ENCODE measurements around the gene ENO1. TPM values are rescaled to one million over a fixed set of nuclear protein-coding genes. Genes with fewer than 3 reads are reported as not detected.
A peak's percentile ranks its signal among the peaks of the same experiment; 100 is the strongest.

ENO1 gene
- total and polyA plus RNA-seq, 10 of the 15 experiments (the other 5 are each of a cell fraction or from before 2014, with no cell fraction given), result 1,850 to 4,219 (median 2,331) TPM

DNA sequence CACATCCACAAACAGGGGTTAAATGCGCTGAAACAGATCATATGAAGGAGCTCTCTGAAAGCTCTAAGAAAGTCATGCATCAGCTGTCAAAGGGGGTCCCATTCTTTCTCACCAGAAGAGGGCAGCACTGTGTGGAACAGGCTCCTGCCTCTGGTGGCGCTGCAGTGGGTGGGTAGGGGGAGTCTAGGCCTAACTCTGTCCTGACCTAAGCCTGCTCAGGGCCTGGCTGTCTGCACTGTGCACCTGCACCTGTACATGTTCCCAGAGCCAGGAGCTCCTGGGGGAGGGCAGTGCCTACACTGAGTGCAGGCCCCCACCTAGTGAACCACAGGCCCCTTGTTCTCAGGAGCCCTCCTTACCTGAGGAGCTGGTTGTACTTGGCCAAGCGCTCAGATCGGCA, 16.0 kb downstream of the ENO1 start:
- ChIA-PET POLR2A (interaction anchor here (0.5 to 1.6 kb wide), 3 partner anchors 12 to 16 kb away, joined by 3 to 5 read pairs (median 4); partner anchors contain the start of gene ENO1), RAD21 (ENCODE audit: unreplicated experiment) (no interaction called here), SMC1A (ENCODE audit: uncharacterized antibody, unreplicated experiment) (interaction anchor here (6.8 kb wide), 1 partner anchor 13 kb away, joined by 31 read pairs; no protein-coding TSS in a partner anchor), CTCF (interaction anchor here (0.9 to 2.8 kb wide), 7 partner anchors 9 to 136 kb away, joined by 3 to 21 read pairs (median 6); no protein-coding TSS in a partner anchor)
- in situ Hi-C loops (cut with MboI), result no loop called here
- Histone ChIP-seq H3K9me3 (replicated peaks; ENCODE audit: control insufficient read depth, insufficient read depth, low read length) (no peaks in the 10 kb centered on the region), H3K27ac (ENCODE audit: control insufficient read depth, insufficient read depth) (no peak overlapping the region), H3K4me3 (no peak overlapping the region), H2AFZ (ENCODE audit: control insufficient read depth, low read depth, low read length) (no peak overlapping the region), H3K4me1 (ENCODE audit: control insufficient read depth, insufficient read depth, low read length) (no peaks in the 10 kb centered on the region), H3K9ac (ENCODE audit: control insufficient read depth, insufficient read depth, low read length) (no peak overlapping the region), H3K36me3 (ENCODE audit: control insufficient read depth in 2 of 2, insufficient read depth in 2 of 2, low read length in 1 of 2) (peaks cover 64% of the 10 kb centered on the region in 2 experiments), H3K27me3 (replicated peaks in 1 of 2; ENCODE audit: control insufficient read depth in 2 of 2, insufficient read depth in 2 of 2, low read length in 1 of 2) (no peaks in the 10 kb centered on the region), H3K4me2 (ENCODE audit: control insufficient read depth, insufficient read depth) (no peak overlapping the region), H3K79me2 (ENCODE audit: control insufficient read depth, insufficient read depth, low read length) (peaks cover 13% of the 10 kb centered on the region), H4K20me1 (ENCODE audit: control insufficient read depth, insufficient read depth) (peaks cover 26% of the 10 kb centered on the region)
- DNase-seq (ENCODE audit: low read depth, low spot score) (no peak), ATAC-seq (peak; percentile 48), FAIRE-seq (no peak)
- 84% methylated on average over 4 of the region's 4 CpGs for WGBS (ENCODE audit: insufficient coverage, insufficient replicate concordance, low lambda C conversion rate, missing lambda C conversion rate)
- no peak for TF ChIP-seq NRF1 (conservative IDR thresholded peaks at IDR 0.05; ENCODE audit: low read depth, low read length)
- TF ChIP-seq, protein P1, sequence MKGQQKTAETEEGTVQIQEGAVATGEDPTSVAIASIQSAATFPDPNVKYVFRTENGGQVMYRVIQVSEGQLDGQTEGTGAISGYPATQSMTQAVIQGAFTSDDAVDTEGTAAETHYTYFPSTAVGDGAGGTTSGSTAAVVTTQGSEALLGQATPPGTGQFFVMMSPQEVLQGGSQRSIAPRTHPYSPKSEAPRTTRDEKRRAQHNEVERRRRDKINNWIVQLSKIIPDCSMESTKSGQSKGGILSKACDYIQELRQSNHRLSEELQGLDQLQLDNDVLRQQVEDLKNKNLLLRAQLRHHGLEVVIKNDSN (IDR thresholded peaks at IDR 0.05; ENCODE audit: borderline replicate concordance, extremely low read length, insufficient read depth, low read depth, low read length), result no peak
- TF ChIP-seq, protein P2, sequence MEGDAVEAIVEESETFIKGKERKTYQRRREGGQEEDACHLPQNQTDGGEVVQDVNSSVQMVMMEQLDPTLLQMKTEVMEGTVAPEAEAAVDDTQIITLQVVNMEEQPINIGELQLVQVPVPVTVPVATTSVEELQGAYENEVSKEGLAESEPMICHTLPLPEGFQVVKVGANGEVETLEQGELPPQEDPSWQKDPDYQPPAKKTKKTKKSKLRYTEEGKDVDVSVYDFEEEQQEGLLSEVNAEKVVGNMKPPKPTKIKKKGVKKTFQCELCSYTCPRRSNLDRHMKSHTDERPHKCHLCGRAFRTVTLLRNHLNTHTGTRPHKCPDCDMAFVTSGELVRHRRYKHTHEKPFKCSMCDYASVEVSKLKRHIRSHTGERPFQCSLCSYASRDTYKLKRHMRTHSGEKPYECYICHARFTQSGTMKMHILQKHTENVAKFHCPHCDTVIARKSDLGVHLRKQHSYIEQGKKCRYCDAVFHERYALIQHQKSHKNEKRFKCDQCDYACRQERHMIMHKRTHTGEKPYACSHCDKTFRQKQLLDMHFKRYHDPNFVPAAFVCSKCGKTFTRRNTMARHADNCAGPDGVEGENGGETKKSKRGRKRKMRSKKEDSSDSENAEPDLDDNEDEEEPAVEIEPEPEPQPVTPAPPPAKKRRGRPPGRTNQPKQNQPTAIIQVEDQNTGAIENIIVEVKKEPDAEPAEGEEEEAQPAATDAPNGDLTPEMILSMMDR (IDR thresholded peaks at IDR 0.05 in 2 of 3, conservative IDR thresholded peaks at IDR 0.05 in 1 of 3; ENCODE audit: control insufficient read depth in 2 of 3, extremely low read depth in 1 of 3, insufficient read depth in 1 of 3, low read depth in 3 of 3, low read length in 3 of 3), result peak; percentile 19 to 58 (median 56)
- TF ChIP-seq RAD21 (IDR thresholded peaks at IDR 0.05; ENCODE audit: insufficient read depth, low read depth, low read length), result no peak
- no peak for TF ChIP-seq MYB (IDR thresholded peaks at IDR 0.05; ENCODE audit: borderline replicate concordance, low read depth, low read length)
- TF ChIP-seq FOXM1 (IDR thresholded peaks at IDR 0.05; ENCODE audit: low read depth, low read length), result no peak
- TF ChIP-seq, protein P3, sequence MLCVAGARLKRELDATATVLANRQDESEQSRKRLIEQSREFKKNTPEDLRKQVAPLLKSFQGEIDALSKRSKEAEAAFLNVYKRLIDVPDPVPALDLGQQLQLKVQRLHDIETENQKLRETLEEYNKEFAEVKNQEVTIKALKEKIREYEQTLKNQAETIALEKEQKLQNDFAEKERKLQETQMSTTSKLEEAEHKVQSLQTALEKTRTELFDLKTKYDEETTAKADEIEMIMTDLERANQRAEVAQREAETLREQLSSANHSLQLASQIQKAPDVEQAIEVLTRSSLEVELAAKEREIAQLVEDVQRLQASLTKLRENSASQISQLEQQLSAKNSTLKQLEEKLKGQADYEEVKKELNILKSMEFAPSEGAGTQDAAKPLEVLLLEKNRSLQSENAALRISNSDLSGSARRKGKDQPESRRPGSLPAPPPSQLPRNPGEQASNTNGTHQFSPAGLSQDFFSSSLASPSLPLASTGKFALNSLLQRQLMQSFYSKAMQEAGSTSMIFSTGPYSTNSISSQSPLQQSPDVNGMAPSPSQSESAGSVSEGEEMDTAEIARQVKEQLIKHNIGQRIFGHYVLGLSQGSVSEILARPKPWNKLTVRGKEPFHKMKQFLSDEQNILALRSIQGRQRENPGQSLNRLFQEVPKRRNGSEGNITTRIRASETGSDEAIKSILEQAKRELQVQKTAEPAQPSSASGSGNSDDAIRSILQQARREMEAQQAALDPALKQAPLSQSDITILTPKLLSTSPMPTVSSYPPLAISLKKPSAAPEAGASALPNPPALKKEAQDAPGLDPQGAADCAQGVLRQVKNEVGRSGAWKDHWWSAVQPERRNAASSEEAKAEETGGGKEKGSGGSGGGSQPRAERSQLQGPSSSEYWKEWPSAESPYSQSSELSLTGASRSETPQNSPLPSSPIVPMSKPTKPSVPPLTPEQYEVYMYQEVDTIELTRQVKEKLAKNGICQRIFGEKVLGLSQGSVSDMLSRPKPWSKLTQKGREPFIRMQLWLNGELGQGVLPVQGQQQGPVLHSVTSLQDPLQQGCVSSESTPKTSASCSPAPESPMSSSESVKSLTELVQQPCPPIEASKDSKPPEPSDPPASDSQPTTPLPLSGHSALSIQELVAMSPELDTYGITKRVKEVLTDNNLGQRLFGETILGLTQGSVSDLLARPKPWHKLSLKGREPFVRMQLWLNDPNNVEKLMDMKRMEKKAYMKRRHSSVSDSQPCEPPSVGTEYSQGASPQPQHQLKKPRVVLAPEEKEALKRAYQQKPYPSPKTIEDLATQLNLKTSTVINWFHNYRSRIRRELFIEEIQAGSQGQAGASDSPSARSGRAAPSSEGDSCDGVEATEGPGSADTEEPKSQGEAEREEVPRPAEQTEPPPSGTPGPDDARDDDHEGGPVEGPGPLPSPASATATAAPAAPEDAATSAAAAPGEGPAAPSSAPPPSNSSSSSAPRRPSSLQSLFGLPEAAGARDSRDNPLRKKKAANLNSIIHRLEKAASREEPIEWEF (IDR thresholded peaks at IDR 0.05; ENCODE audit: insufficient replicate concordance, low read depth, low read length), result no peak
- no peak for TF ChIP-seq RUNX3 (IDR thresholded peaks at IDR 0.05; ENCODE audit: low read length)
- TF ChIP-seq TCF7 (IDR thresholded peaks at IDR 0.05; ENCODE audit: borderline replicate concordance), result no peak
- no peak for TF ChIP-seq HDAC2 (IDR thresholded peaks at IDR 0.05)
- TF ChIP-seq RFX5 (IDR thresholded peaks at IDR 0.05; ENCODE audit: low read depth, low read length), result no peak
- TF ChIP-seq TAF1 (IDR thresholded peaks at IDR 0.05; ENCODE audit: borderline replicate concordance, low read depth, low read length), result no peak
- 0 out of 2 replicates have a peak, but pooled peaks have one; percentile 41 for TF ChIP-seq POLR2A (IDR thresholded peaks at IDR 0.05; ENCODE audit: low read depth, low read length)
- TF ChIP-seq POLR2AphosphoS5 (IDR thresholded peaks at IDR 0.05; ENCODE audit: low read length), result 0 out of 2 replicates have a peak, but pooled peaks have one; percentile 13
- no peak for TF ChIP-seq NBN (IDR thresholded peaks at IDR 0.05)
- no peak for TF ChIP-seq IRF4 (IDR thresholded peaks at IDR 0.05; ENCODE audit: low read depth, low read length)
- 0 out of 2 replicates have a peak, but pooled peaks have one; percentile 21 for TF ChIP-seq PAX5 (IDR thresholded peaks at IDR 0.05; ENCODE audit: borderline replicate concordance, low read depth, low read length)
- no peak for TF ChIP-seq RBBP5 (conservative IDR thresholded peaks at IDR 0.05)
- intact Hi-C loops (cut with micrococcal nuclease; ENCODE audit: unreplicated experiment), result loop anchor here (5.0 kb wide), 1 partner anchor 125 kb away; no protein-coding TSS in a partner anchor
- BruUV-seq (replicated peaks), result no TSS peak

Data from GM12878 (cell line).